Choroid plexus epithelial cell (primary cell): ENCODE data around the gene LYPD1.
"Not testable (repeated sequence)": the region's sequence is repeated elsewhere in the genome, so short reads cannot be mapped to it uniquely, and the experiment has no call there.

Source experiments
- DNase-seq: peaks from one replicate; pipeline ENCODE4 v3.0.0-alpha.2; 2010; ENCODE audit warnings: low read depth
- H3K4me3 ChIP-seq: 2 replicates; pipeline ENCODE4 v1.5.1; 2011; ENCODE audit warnings: low read depth, mild to moderate bottlenecking, control low read depth, low read length, moderate library complexity
- CTCF ChIP-seq: conservative IDR thresholded peaks from 2 replicates; pipeline ENCODE4 v1.5.1; 2011; ENCODE audit warnings: low read depth, mild to moderate bottlenecking, control low read depth, inconsistent platforms, low read length, moderate library complexity

The LYPD1 gene, protein sequence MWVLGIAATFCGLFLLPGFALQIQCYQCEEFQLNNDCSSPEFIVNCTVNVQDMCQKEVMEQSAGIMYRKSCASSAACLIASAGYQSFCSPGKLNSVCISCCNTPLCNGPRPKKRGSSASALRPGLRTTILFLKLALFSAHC

GRCh38 chr2:132669908-132670495, at the start of gene LYPD1:
LYPD1 (minus strand) TSS chr2:132670205; CDS start chr2:132669932, 273 bp downstream.
- no peak for DNase-seq
- H3K4me3 ChIP-seq = peak within 1 kb of the TSS; percentile 50
- TF ChIP-seq CTCF = no peak

- DNase-seq = no peak
- H3K4me3 ChIP-seq = no peak overlapping the region
- TF ChIP-seq CTCF = no peak
Measured at GRCh38 chr2:132719480-132719879, 49.5 kb upstream of the LYPD1 start.

- TF ChIP-seq CTCF = no peak
- no peak overlapping the region for H3K4me3 ChIP-seq
- DNase-seq = no peak
Measured at GRCh38 chr2:132716954-132717353, 46.9 kb upstream of the LYPD1 start.

DNA sequence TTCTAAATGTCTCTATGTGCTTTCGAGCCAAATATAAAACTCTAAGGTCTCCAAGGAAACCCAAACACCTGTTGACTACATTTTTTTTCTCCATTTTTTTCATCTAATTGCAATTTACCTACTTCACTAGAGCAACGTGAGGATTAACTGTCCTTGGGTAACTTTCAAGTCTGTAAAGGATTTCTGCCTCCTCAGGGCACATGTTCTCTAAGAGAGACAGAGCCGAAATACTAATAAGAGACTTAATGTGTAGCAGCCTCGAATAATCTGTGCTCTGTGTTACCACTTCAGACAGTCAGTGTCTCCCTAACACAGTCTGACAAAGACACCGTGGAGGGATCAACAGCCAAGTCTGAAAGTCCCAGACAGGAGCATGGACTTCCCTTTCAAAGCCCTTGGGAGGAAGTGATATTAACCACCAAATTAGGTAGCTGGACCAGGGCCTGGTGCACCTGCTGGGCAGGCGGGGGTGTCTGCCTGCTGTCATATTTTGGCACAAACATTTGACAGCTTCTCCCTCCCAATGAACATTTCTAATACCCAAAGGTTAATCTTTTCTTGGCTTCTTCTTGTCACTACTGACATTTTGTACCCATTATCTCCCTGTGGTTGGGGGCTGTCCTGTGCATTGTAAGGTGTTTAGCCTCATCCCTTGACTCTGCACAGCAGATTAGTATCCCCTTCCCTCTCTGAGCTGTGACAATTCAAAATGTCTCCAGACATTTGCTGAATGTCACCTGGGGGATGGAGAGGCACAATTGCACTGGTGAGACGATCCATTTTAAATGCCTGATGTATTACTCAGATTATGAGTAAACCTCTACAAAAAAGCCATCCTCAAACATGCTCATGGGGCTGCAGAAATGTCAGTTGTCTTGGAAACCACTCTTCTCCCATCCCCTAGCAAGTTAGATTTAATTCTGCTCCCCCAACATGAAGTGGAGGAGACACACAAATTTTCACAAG, 45.7 kb upstream of the LYPD1 start:
- TF ChIP-seq CTCF = no peak
- no peak overlapping the region for H3K4me3 ChIP-seq
- no peak for DNase-seq

DNA sequence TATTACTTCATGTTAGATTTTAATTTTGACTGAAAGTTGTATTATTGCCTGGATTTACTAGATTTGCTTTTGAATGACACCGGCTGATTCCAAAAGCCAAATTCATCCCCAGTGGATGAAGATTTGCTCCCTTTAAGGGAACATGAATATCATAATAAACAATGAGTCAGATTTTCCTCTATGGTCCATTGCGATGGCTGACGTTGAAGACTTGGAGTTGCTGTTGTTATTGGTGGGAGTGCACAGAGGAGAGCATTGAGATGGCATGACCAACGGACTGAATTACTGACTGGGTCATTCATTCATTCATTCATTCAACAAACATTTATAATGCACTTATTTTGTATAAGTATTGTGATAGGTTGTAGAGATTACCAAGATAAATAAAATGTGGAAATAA, 33.4 kb upstream of the LYPD1 start:
- DNase-seq = peak; percentile 8
- no peak overlapping the region for H3K4me3 ChIP-seq
- TF ChIP-seq CTCF = no peak

- no peak for TF ChIP-seq CTCF
- DNase-seq = no peak
Measured at GRCh38 chr2:132701810-132702209, 31.8 kb upstream of the LYPD1 start.

GRCh38 chr2:132699802-132700201, 29.8 kb upstream of the LYPD1 start:
- H3K4me3 ChIP-seq, DNase-seq: not testable (repeated sequence)

More at GRCh38 chr2:132701810-132702209, 31.8 kb upstream of the LYPD1 start:
- no peak overlapping the region for H3K4me3 ChIP-seq

- not testable (repeated sequence) for DNase-seq, H3K4me3 ChIP-seq
Measured at GRCh38 chr2:132698347-132698746, 28.3 kb upstream of the LYPD1 start.
